Osteoblast (primary cell): ENCODE data around the gene ESYT2. TPM values are rescaled to one million over a fixed set of nuclear protein-coding genes. Genes with fewer than 3 reads are reported as not detected.

Experiments
- DNase-seq: peaks from one replicate; pipeline ENCODE4 v3.0.0; 2011; ENCODE audit warnings: low spot score, mixed read lengths; ENCODE audit not compliant: insufficient read length; ENCODE audit errors: missing footprints
- H2AFZ ChIP-seq: 2 replicates; pipeline ENCODE4 v1.6.0; 2011; ENCODE audit warnings: mild to moderate bottlenecking, low read length
- H3K27ac ChIP-seq: 2 replicates; pipeline ENCODE4 v1.5.1; 2011; ENCODE audit warnings: mild to moderate bottlenecking, low read depth, low read length, moderate library complexity
- H3K27me3 ChIP-seq: 2 replicates; pipeline ENCODE4 v1.6.0; 2012; ENCODE audit warnings: mild to moderate bottlenecking, control low read depth, inconsistent platforms, low read length, moderate library complexity; ENCODE audit not compliant: insufficient read depth
- H3K36me3 ChIP-seq: 2 replicates; pipeline ENCODE4 v1.5.1; 2011; ENCODE audit warnings: mild to moderate bottlenecking, low read length, control low read depth, moderate library complexity; ENCODE audit not compliant: insufficient read depth
- H3K4me1 ChIP-seq: 2 replicates; pipeline ENCODE4 v1.5.1; 2011; ENCODE audit warnings: mild to moderate bottlenecking, low read length, control low read depth, moderate library complexity; ENCODE audit not compliant: insufficient read depth
- H3K4me2 ChIP-seq: 2 replicates; pipeline ENCODE4 v1.6.0; 2011; ENCODE audit warnings: mild to moderate bottlenecking, low read length; ENCODE audit not compliant: insufficient read depth
- H3K4me3 ChIP-seq: fragments of 200-600 bp; sonication (generic); 3 replicates; pipeline ENCODE4 v1.5.1; 2012; ENCODE audit warnings: mild to moderate bottlenecking, low read length, inconsistent platforms; ENCODE audit not compliant: insufficient read depth
- H3K79me2 ChIP-seq: 2 replicates; pipeline ENCODE4 v1.6.0; 2012; ENCODE audit warnings: mild to moderate bottlenecking, low read length, control low read depth, inconsistent platforms; ENCODE audit not compliant: insufficient read depth
- H3K9me3 ChIP-seq: 2 replicates; pipeline ENCODE4 v1.5.1; 2011; ENCODE audit warnings: low read depth, low read length, control low read depth
- H4K20me1 ChIP-seq: 2 replicates; pipeline ENCODE4 v1.6.0; 2012; ENCODE audit warnings: mild to moderate bottlenecking, low read length, control low read depth; ENCODE audit not compliant: insufficient read depth
- total RNA-seq: library from RNA; depleted of rRNA; stranded (reverse); fragments of >200 nt; gene quantifications from 2 replicates; pipeline ENCODE4 v1.2.3, GENCODE V29; 2012
- TF ChIP-seq, protein P1 (sequence below): IDR thresholded peaks from 2 replicates; pipeline ENCODE4 v1.5.1; 2011; ENCODE audit warnings: mild to moderate bottlenecking, low read depth, low read length, moderate library complexity; ENCODE audit errors: extremely low read depth

The ESYT2 gene
- total RNA-seq, 1 donor, result 132 TPM

DNA sequence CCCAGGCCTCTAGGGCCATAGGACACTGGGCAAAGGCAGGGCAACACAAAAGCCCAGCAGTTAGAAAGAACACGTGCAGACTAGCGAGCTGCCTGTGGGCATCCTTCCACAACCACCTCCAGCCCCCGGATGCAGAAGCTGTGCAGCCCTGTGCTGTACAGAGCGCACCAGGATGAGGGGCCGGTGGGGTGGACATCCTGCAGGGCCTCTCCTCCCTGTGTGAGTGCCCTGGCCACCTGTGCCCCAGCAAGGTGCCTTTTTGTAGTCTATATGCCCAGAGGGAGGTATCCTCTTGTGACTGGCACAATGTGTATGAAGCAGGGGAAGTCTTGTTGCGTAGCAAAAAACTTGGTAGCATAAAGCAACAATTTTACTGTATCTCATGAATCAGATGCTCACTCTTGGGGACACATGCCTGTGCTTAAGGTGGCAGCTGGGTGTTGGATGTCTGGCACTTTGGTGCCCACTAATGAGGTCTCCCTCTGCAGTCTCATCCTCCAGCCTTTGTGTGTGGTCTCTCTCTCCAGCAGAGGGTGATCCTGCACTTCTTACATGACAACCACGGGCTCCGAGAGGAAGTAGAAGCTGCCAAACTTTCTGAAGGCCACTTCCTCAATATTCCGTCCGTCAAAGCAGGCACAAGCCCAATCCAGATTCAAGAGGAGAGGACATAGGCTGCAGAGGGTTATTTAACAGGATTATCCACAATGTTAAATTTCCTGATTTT, 133.4 kb downstream of the ESYT2 start:
- peaks cover 59% of the 10 kb centered on the region for H3K79me2 ChIP-seq
- H3K4me2 ChIP-seq, result peak overlapping the region; percentile 62
- H4K20me1 ChIP-seq, result no peaks in the 10 kb centered on the region
- peak; percentile 89 for DNase-seq
- TF ChIP-seq, protein P1, sequence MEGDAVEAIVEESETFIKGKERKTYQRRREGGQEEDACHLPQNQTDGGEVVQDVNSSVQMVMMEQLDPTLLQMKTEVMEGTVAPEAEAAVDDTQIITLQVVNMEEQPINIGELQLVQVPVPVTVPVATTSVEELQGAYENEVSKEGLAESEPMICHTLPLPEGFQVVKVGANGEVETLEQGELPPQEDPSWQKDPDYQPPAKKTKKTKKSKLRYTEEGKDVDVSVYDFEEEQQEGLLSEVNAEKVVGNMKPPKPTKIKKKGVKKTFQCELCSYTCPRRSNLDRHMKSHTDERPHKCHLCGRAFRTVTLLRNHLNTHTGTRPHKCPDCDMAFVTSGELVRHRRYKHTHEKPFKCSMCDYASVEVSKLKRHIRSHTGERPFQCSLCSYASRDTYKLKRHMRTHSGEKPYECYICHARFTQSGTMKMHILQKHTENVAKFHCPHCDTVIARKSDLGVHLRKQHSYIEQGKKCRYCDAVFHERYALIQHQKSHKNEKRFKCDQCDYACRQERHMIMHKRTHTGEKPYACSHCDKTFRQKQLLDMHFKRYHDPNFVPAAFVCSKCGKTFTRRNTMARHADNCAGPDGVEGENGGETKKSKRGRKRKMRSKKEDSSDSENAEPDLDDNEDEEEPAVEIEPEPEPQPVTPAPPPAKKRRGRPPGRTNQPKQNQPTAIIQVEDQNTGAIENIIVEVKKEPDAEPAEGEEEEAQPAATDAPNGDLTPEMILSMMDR, result peak; percentile 81
- H3K27ac ChIP-seq, result peak overlapping the region; percentile 15
- H3K9me3 ChIP-seq, result no peaks in the 10 kb centered on the region
- H2AFZ ChIP-seq, result peak overlapping the region; percentile 75
- H3K4me1 ChIP-seq, result peaks cover 6% of the 10 kb centered on the region
- no peaks in the 10 kb centered on the region for H3K27me3 ChIP-seq
- H3K36me3 ChIP-seq, result peaks cover 9% of the 10 kb centered on the region
- H3K4me3 ChIP-seq, result peak overlapping the region; percentile 12

DNA sequence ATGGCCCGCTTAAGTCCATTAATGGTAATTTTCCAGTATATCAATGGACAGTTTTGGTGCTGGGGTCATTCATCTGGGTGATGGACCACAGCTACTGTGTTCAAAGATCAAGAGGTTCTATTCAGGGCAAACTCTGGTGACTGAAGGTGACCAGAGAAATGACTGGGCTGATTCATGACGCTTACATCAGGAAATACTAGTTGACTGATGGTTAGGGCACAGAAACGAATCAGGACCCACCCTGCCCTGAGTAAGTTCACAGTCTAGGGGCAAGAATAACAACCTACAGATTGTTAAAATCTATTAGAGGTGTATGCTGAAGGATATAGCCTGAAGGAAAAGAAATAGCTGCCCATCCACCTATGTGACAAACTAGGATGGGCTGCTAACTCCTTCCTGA, 134.3 kb downstream of the ESYT2 start:
- no peaks in the 10 kb centered on the region for H4K20me1 ChIP-seq
- H3K27me3 ChIP-seq, result no peaks in the 10 kb centered on the region
- no peaks in the 10 kb centered on the region for H3K9me3 ChIP-seq
- DNase-seq, result no peak
- H3K27ac ChIP-seq, result no peak overlapping the region
- peaks cover 3% of the 10 kb centered on the region for H3K36me3 ChIP-seq
- peaks cover 6% of the 10 kb centered on the region for H3K4me1 ChIP-seq
- TF ChIP-seq, protein P1, result no peak
- H3K4me2 ChIP-seq, result no peak overlapping the region
- peaks cover 51% of the 10 kb centered on the region for H3K79me2 ChIP-seq
- H3K4me3 ChIP-seq, result no peak overlapping the region
- H2AFZ ChIP-seq, result no peak overlapping the region

DNA sequence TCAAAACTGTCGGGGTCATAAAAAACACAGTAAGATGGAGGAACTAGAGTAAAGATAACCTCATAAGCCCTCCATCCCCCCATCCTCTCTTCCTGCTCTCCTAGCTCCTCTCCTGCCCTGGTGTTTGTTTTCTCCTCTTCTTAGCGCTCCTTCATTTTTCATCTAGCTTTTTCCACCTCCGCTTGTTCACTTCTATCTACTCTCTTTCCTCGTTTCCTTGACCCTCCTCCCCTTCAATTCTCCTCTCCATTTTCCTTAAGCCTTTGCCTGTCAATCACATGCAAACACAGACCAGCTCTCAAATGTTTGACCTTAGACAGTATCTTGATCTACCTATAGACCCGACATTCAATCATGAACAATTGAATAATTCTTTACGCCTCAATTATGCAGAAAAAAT, 134.7 kb downstream of the ESYT2 start:
- Histone ChIP-seq H3K27me3 (no peaks in the 10 kb centered on the region), H3K27ac (no peak overlapping the region), H3K4me2 (no peak overlapping the region), H3K36me3 (peaks cover 5% of the 10 kb centered on the region), H3K4me3 (no peak overlapping the region), H4K20me1 (no peaks in the 10 kb centered on the region), H3K9me3 (no peaks in the 10 kb centered on the region), H3K4me1 (peaks cover 6% of the 10 kb centered on the region), H3K79me2 (peaks cover 49% of the 10 kb centered on the region), H2AFZ (no peak overlapping the region)
- TF ChIP-seq, protein P1, result no peak
- no peak for DNase-seq

DNA sequence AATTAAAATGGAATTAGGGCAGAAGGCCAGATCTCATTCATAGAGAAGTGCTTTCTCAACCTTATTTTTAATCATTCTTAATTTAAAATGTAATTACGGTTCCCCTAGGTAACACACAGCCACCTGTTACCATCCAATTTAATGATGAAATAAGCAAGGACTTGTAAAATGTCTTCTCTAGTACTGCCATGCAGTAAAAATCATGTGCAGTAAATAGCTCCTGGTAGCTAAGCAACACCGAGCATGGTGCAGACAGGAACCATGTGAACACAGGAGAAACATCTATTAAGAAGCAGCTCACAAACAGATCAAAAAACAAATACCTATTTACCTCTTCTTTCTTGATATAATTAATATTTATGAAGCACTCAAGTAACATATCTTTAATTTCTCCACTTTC, 139.8 kb downstream of the ESYT2 start:
- Histone ChIP-seq H3K27me3 (no peaks in the 10 kb centered on the region), H3K27ac (no peak overlapping the region), H2AFZ (no peak overlapping the region), H3K36me3 (peaks cover 26% of the 10 kb centered on the region), H3K4me3 (no peak overlapping the region), H3K4me2 (no peak overlapping the region), H3K4me1 (peaks cover 13% of the 10 kb centered on the region), H3K79me2 (peaks cover 10% of the 10 kb centered on the region), H4K20me1 (no peaks in the 10 kb centered on the region), H3K9me3 (no peaks in the 10 kb centered on the region)
- DNase-seq, result no peak
- TF ChIP-seq, protein P1, result no peak
